Smooth muscle cell (in vitro differentiated cells): ENCODE results near the gene HSPA14. TPM values are rescaled to one million over a fixed set of nuclear protein-coding genes. Genes with fewer than 3 reads are reported as not detected.
A peak's percentile ranks its signal among the peaks of the same experiment; 100 is the strongest.

ENCODE experiments used
- DNase-seq: peaks from one replicate; lab custom pipeline; 2025; ENCODE audit not compliant: unreplicated experiment; lab: John Stamatoyannopoulos, UW
- H2AFZ ChIP-seq: fragments of 200-600 bp; sonication (generic); 2 replicates; pipeline ENCODE4 v1.6.0; 2016; ENCODE audit warnings: antibody characterized with exemption, low read depth, mild to moderate bottlenecking
- H3F3A ChIP-seq: fragments of 200-600 bp; sonication (generic); 2 replicates; pipeline ENCODE4 v1.6.0; 2017; ENCODE audit warnings: antibody characterized with exemption, low read depth
- H3K27ac ChIP-seq: fragments of 200-600 bp; sonication (generic); 2 replicates; pipeline ENCODE4 v1.5.1; 2016; ENCODE audit warnings: low read depth, mild to moderate bottlenecking
- H3K27me3 ChIP-seq: fragments of 200-600 bp; sonication (generic); 2 replicates; pipeline ENCODE4 v1.6.1; 2016; ENCODE audit warnings: low read depth, mild to moderate bottlenecking
- H3K36me3 ChIP-seq: fragments of 200-600 bp; sonication (generic); 2 replicates; pipeline ENCODE4 v1.5.1; 2016; ENCODE audit warnings: low read depth
- H3K4me1 ChIP-seq: fragments of 200-600 bp; sonication (generic); 2 replicates; pipeline ENCODE4 v1.5.1; 2016; ENCODE audit warnings: low read depth
- H3K4me2 ChIP-seq: fragments of 200-600 bp; sonication (generic); 2 replicates; pipeline ENCODE4 v1.6.0; 2016; ENCODE audit warnings: mild to moderate bottlenecking
- H3K4me3 ChIP-seq: fragments of 200-600 bp; sonication (generic); 2 replicates; pipeline ENCODE4 v1.5.1; 2016; ENCODE audit warnings: mild to moderate bottlenecking
- H3K79me2 ChIP-seq: fragments of 200-600 bp; sonication (generic); 2 replicates; pipeline ENCODE4 v1.6.0; 2016; ENCODE audit warnings: low read depth, mild to moderate bottlenecking
- H3K9ac ChIP-seq: fragments of 200-600 bp; sonication (generic); 2 replicates; pipeline ENCODE4 v1.6.0; 2016; ENCODE audit warnings: low read depth
- H3K9me3 ChIP-seq: fragments of 200-600 bp; sonication (generic); replicated peaks from 2 replicates; pipeline ENCODE4 v1.5.1; 2016; ENCODE audit warnings: low read depth
- H4K20me1 ChIP-seq: fragments of 200-600 bp; sonication (generic); 2 replicates; pipeline ENCODE4 v1.6.0; 2016; ENCODE audit warnings: low read depth
- WGBS: methylation state at CpG from one replicate; pipeline ENCODE4 v1.1.7; 2016; ENCODE audit warnings: low lambda C conversion rate; 5-methylcytosine and 5-hydroxymethylcytosine counted together
- polyA plus RNA-seq: library from polyadenylated mRNA; unstranded; fragments of >200 nt; fragmentation: Nextera tagmentation; extraction: Ambion mirVana; gene quantifications from 2 replicates; pipeline ENCODE4 v1.2.1, GENCODE V29; 2016
- total RNA-seq: library from RNA; depleted of rRNA; stranded (reverse); fragments of >200 nt; gene quantifications from 2 replicates; pipeline ENCODE4 v1.2.3, GENCODE V29; 2014
- TF ChIP-seq, protein P1 (sequence below): fragments of 200-600 bp; sonication (generic); IDR thresholded peaks from 2 replicates; pipeline ENCODE4 v1.5.1; 2017; ENCODE audit warnings: borderline replicate concordance, mild to moderate bottlenecking, antibody characterized with exemption; ENCODE audit not compliant: insufficient read depth, poor library complexity, severe bottlenecking

Gene HSPA14
- total and polyA plus RNA-seq, 2 experiments from 2014 or later: 9.9 to 18.6 TPM

DNA sequence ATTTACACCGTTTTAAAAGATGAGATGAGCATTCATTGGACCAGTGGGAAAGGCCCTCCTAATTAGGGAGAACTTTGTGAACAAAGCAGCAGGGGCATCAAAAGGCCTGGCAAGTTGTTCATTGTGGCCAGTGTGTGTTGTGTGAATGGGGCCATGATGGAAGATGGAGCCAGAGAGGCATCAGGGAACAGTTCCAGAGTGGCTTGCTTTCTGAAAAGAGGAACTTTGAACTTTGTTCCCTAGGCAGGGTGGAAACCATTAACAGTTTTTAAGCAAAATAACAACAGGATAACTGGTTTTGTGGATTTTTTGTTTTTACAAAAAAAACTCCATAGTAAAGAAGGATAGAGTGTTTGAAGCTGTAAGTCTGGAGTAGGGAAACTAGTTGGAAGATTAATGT is 53.0 kb downstream of the HSPA14 start:
- no peak overlapping the region for H2AFZ ChIP-seq
- WGBS: 96% methylated on average over 1 of the region's 1 CpG
- no peaks in the 10 kb centered on the region for H3K27me3 ChIP-seq
- peaks cover 29% of the 10 kb centered on the region for H4K20me1 ChIP-seq
- H3K9me3 ChIP-seq: no peaks in the 10 kb centered on the region
- no peaks in the 10 kb centered on the region for H3K36me3 ChIP-seq
- H3K4me3 ChIP-seq: no peak overlapping the region
- no peak overlapping the region for H3K27ac ChIP-seq
- TF ChIP-seq, protein P1, sequence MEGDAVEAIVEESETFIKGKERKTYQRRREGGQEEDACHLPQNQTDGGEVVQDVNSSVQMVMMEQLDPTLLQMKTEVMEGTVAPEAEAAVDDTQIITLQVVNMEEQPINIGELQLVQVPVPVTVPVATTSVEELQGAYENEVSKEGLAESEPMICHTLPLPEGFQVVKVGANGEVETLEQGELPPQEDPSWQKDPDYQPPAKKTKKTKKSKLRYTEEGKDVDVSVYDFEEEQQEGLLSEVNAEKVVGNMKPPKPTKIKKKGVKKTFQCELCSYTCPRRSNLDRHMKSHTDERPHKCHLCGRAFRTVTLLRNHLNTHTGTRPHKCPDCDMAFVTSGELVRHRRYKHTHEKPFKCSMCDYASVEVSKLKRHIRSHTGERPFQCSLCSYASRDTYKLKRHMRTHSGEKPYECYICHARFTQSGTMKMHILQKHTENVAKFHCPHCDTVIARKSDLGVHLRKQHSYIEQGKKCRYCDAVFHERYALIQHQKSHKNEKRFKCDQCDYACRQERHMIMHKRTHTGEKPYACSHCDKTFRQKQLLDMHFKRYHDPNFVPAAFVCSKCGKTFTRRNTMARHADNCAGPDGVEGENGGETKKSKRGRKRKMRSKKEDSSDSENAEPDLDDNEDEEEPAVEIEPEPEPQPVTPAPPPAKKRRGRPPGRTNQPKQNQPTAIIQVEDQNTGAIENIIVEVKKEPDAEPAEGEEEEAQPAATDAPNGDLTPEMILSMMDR: no peak
- peaks cover 6% of the 10 kb centered on the region for H3K4me1 ChIP-seq
- H3F3A ChIP-seq: no peaks in the 10 kb centered on the region
- DNase-seq: no peak
- H3K79me2 ChIP-seq: peaks cover 79% of the 10 kb centered on the region
- H3K4me2 ChIP-seq: no peak overlapping the region
- no peak overlapping the region for H3K9ac ChIP-seq

- DNase-seq: no peak
- no peak overlapping the region for H3K27ac ChIP-seq
- H3K4me1 ChIP-seq: no peaks in the 10 kb centered on the region
- H3K4me2 ChIP-seq: no peak overlapping the region
- no peaks in the 10 kb centered on the region for H3F3A ChIP-seq
- H3K9me3 ChIP-seq: no peaks in the 10 kb centered on the region
- no peak overlapping the region for H2AFZ ChIP-seq
- WGBS: 60% methylated on average over 1 of the region's 1 CpG
- H4K20me1 ChIP-seq: no peaks in the 10 kb centered on the region
- H3K36me3 ChIP-seq: peaks cover 27% of the 10 kb centered on the region
- TF ChIP-seq, protein P1: peak; percentile 52
- H3K79me2 ChIP-seq: no peaks in the 10 kb centered on the region
- H3K4me3 ChIP-seq: no peak overlapping the region
- H3K27me3 ChIP-seq: no peaks in the 10 kb centered on the region
- no peak overlapping the region for H3K9ac ChIP-seq
Measured at GRCh38 chr10:14904316-14904732, 66.2 kb downstream of the HSPA14 start.

- no peak overlapping the region for H2AFZ ChIP-seq
- no peak overlapping the region for H3K4me3 ChIP-seq
- no peaks in the 10 kb centered on the region for H4K20me1 ChIP-seq
- no peaks in the 10 kb centered on the region for H3K27me3 ChIP-seq
- no peak overlapping the region for H3K9ac ChIP-seq
- WGBS: 97% methylated on average over 2 of the region's 2 CpGs
- H3K36me3 ChIP-seq: peaks cover 24% of the 10 kb centered on the region
- no peaks in the 10 kb centered on the region for H3K4me1 ChIP-seq
- H3K4me2 ChIP-seq: no peak overlapping the region
- DNase-seq: no peak
- H3F3A ChIP-seq: no peaks in the 10 kb centered on the region
- H3K79me2 ChIP-seq: no peaks in the 10 kb centered on the region
- H3K27ac ChIP-seq: no peak overlapping the region
- no peaks in the 10 kb centered on the region for H3K9me3 ChIP-seq
- TF ChIP-seq, protein P1: no peak
Measured at GRCh38 chr10:14904864-14905263, 66.8 kb downstream of the HSPA14 start.

- Histone ChIP-seq H4K20me1 (no peaks in the 10 kb centered on the region), H3K9ac (no peak overlapping the region), H3K36me3 (peaks cover 23% of the 10 kb centered on the region), H3K27me3 (no peaks in the 10 kb centered on the region), H3K9me3 (no peaks in the 10 kb centered on the region), H3K4me2 (no peak overlapping the region), H3K79me2 (no peaks in the 10 kb centered on the region), H3F3A (no peaks in the 10 kb centered on the region), H3K27ac (no peak overlapping the region), H3K4me1 (no peaks in the 10 kb centered on the region), H2AFZ (no peak overlapping the region), H3K4me3 (no peak overlapping the region)
- DNase-seq: no peak
- WGBS: 100% methylated on average over 2 of the region's 2 CpGs
- TF ChIP-seq, protein P1: no peak
Measured at GRCh38 chr10:14905890-14906289, 67.8 kb downstream of the HSPA14 start.
